K562 (cell line): Measurements from ENCODE around the gene NAGLU. TPM values are rescaled to one million over a fixed set of nuclear protein-coding genes. Genes with fewer than 3 reads are reported as not detected.
"Not testable (repeated sequence)": the region's sequence is repeated elsewhere in the genome, so short reads cannot be mapped to it uniquely, and the experiment has no call there.

Experiments used
- ATAC-seq: fragments of 200-7000 bp; cut with Tn5 transposase; 3 replicates; pipeline ENCODE4 v1.9.1; 2020; ENCODE audit warnings: moderate library complexity
- BruUV-seq: library from RNA; stranded (reverse); fragments of 400-500 nt; replicated peaks from 2 replicates; lab custom pipeline; 2021; lab: Mats Ljungman, UMichigan
- CTCF ChIA-PET: fragments of 300-600 bp; formaldehyde crosslinking; extraction: SDS; loops from one replicate; lab custom pipeline; 2021; ENCODE audit warnings: low intra/inter-chr PET ratio; lab: Yijun Ruan, JAX
- POLR2A ChIA-PET: fragments of 300-600, 350-650 bp; sonication (Branson Sonifier 250); formaldehyde crosslinking; extraction: SDS; loops from one replicate; lab custom pipeline; 2021; ENCODE audit warnings: antibody characterized with exemption, inconsistent platforms; lab: Yijun Ruan, JAX
- DNase-seq, 4 experiments: peaks; one replicate each; pipeline versions ENCODE4 v3.0.0 to v3.0.0-alpha.2; 2011 to 2018; ENCODE audit warnings: low spot score in 3 of 4, mixed read lengths in 3 of 4; ENCODE audit errors: extremely low read depth in 1 of 4
- FAIRE-seq: peaks from 2 replicates; lab custom pipeline; 2011; peaks lifted over from hg19 to GRCh38; lab: Jason Lieb, UNC
- H2AFZ ChIP-seq: 2 replicates; pipeline ENCODE4 v1.6.0; 2011; ENCODE audit warnings: low read depth, low read length, control low read depth, inconsistent platforms
- H3K27ac ChIP-seq: fragments of 200-600 bp; 3 replicates; pipeline ENCODE4 v1.8.0; 2011; ENCODE audit warnings: low read depth, mild to moderate bottlenecking, control low read depth, inconsistent platforms, low read length, moderate library complexity, mixed read lengths; ENCODE audit errors: extremely low read depth
- H3K27me3 ChIP-seq, 2 experiments: fragments of 300-600 bp in 1 of 2; 2 replicates in 1 of 2; 3 replicates in 1 of 2; pipeline versions ENCODE4 v1.6.0 to v1.8.0; 2011; ENCODE audit warnings: inconsistent platforms in 2 of 2, low read length in 2 of 2, mild to moderate bottlenecking in 1 of 2, mixed read lengths in 1 of 2, moderate library complexity in 1 of 2; ENCODE audit not compliant: control insufficient read depth in 2 of 2, insufficient read depth in 2 of 2
- H3K36me3 ChIP-seq: fragments of 300-600 bp; 3 replicates; pipeline ENCODE4 v1.8.0; 2011; ENCODE audit warnings: mild to moderate bottlenecking, low read length, inconsistent platforms; ENCODE audit not compliant: control insufficient read depth, insufficient read depth
- H3K4me1 ChIP-seq, 2 experiments: fragments of 200-600 bp in 1 of 2; replicated peaks in 1 of 2; 2 replicates in 1 of 2; 3 replicates in 1 of 2; pipeline versions ENCODE4 v1.5.1 to v1.8.0; 2011; ENCODE audit warnings: inconsistent platforms in 2 of 2, low read length in 2 of 2, mild to moderate bottlenecking in 1 of 2, mixed read lengths in 1 of 2, moderate library complexity in 1 of 2; ENCODE audit not compliant: control insufficient read depth in 2 of 2, insufficient read depth in 2 of 2
- H3K4me2 ChIP-seq: 2 replicates; pipeline ENCODE4 v1.6.1; 2011; ENCODE audit warnings: low read length, control low read depth, inconsistent platforms, mixed read lengths; ENCODE audit not compliant: insufficient read depth
- H3K4me3 ChIP-seq: fragments of 200-600 bp; sonication (generic), shearing (Covaris generic); 2 replicates; pipeline ENCODE4 v1.5.1; 2016; ENCODE audit warnings: control low read depth, inconsistent platforms
- H3K79me2 ChIP-seq: fragments of 200-600 bp; 3 replicates; pipeline ENCODE4 v1.8.0; 2011; ENCODE audit warnings: low read length, inconsistent platforms; ENCODE audit not compliant: control insufficient read depth, insufficient read depth
- H3K9ac ChIP-seq, 2 experiments: 2 replicates each; pipeline versions ENCODE4 v1.6.0 to v1.6.1; 2011; ENCODE audit warnings: low read depth in 2 of 2, low read length in 2 of 2, control low read depth in 1 of 2, inconsistent platforms in 1 of 2, mild to moderate bottlenecking in 1 of 2, mixed read lengths in 1 of 2; ENCODE audit not compliant: insufficient read depth in 1 of 2
- H3K9me1 ChIP-seq: one replicate; pipeline ENCODE4 v1.6.0; 2011; ENCODE audit warnings: inconsistent platforms, mild to moderate bottlenecking, low read length, moderate library complexity; ENCODE audit not compliant: control insufficient read depth, insufficient read depth
- H3K9me3 ChIP-seq: replicated peaks from 2 replicates; pipeline ENCODE4 v1.5.1; 2011; ENCODE audit warnings: low read depth, low read length, inconsistent platforms; ENCODE audit not compliant: control insufficient read depth, insufficient read depth
- H4K20me1 ChIP-seq: replicated peaks from 2 replicates; pipeline ENCODE4 v1.6.1; 2011; ENCODE audit warnings: low read length, inconsistent platforms, mixed read lengths; ENCODE audit not compliant: control insufficient read depth, insufficient read depth
- CREBBP ChIP-seq: IDR thresholded peaks from one replicate; pipeline ENCODE4 v1.6.1; 2012; ENCODE audit warnings: low read depth, mild to moderate bottlenecking, control low read depth, inconsistent platforms, low read length
- POLR2B ChIP-seq: fragments of 450-650 bp; IDR thresholded peaks from 2 replicates; pipeline ENCODE4 v1.6.1; 2018; ENCODE audit warnings: low read depth; ENCODE audit not compliant: partially characterized antibody
- WGBS: fragments of 100-300 bp; shearing (Covaris generic); methylation state at CpG from one replicate; pipeline ENCODE4 v1.1.6; 2016; ENCODE audit warnings: low coverage, mixed read lengths; ENCODE audit not compliant: insufficient coverage; ENCODE audit errors: missing lambda C conversion rate; 5-methylcytosine and 5-hydroxymethylcytosine counted together
- in situ Hi-C: fragments of 300-500 bp; cut with MboI; formaldehyde crosslinking; loops from 4 replicates; pipeline ENCODE4 v1.15.0; 2018; ENCODE audit warnings: inconsistent platforms, mixed read lengths
- intact Hi-C: fragments of 100-400 bp; cut with micrococcal nuclease; formaldehyde crosslinking; loops from 2 replicates; pipeline ENCODE4 v1.14.2; 2022
- polyA plus RNA-seq, 8 experiments: library from polyadenylated mRNA; depleted of rRNA in 4 of 8; stranded (reverse) in 5 of 8; unstranded in 3 of 8; fragments of >200 nt; fragmentation: Nextera tagmentation in 2 of 8; fragmentation: Illumina TruSeq in 1 of 8; extraction: Ambion mirVana in 2 of 8; extraction: Trizol in 1 of 8; gene quantifications; 2 replicates each; pipeline versions ENCODE4 v1.2.1 to v1.2.3, GENCODE V29; 2011 to 2014; ENCODE audit warnings: inconsistent platforms in 1 of 8, missing spikeins in 1 of 8
- total RNA-seq, 7 experiments: library from RNA; depleted of rRNA in 6 of 7; stranded (reverse); fragments of >200 nt in 6 of 7; fragmentation: Illumina TruSeq in 2 of 7; extraction: Trizol in 2 of 7; gene quantifications; 2 replicates each; pipeline versions ENCODE4 v1.2.1 to v1.2.3, GENCODE V29; 2011 to 2021; ENCODE audit warnings: low replicate concordance in 1 of 7

NAGLU gene
- total and polyA plus RNA-seq, 9 of the 15 experiments (the other 6 are each of a cell fraction or from before 2014, with no cell fraction given), result 0.04 to 21.5 (median 8.5) TPM

- Histone ChIP-seq H2AFZ (no peak overlapping the region), H3K9me1 (no peaks in the 10 kb centered on the region), H3K4me3 (no peak overlapping the region), H3K9ac (peak overlapping the region in 1 of 2 experiments; percentile 52; a peak in 1 of 4 replicates), H3K27ac (peak overlapping the region; percentile 4; the same call in 1 of the 3 replicates), H4K20me1 (no peaks in the 10 kb centered on the region), H3K79me2 (no peaks in the 10 kb centered on the region), H3K4me2 (no peak overlapping the region), H3K4me1 (peaks cover 8 to 35% of the 10 kb centered on the region in 2 experiments; a peak in 4 of 5 replicates), H3K36me3 (peaks cover 24% of the 10 kb centered on the region; the same call in 2 of the 3 replicates), H3K9me3 (no peaks in the 10 kb centered on the region), H3K27me3 (no peaks in the 10 kb centered on the region)
- intact Hi-C loops (no loop called here), in situ Hi-C loops (no loop called here)
- ChIA-PET POLR2A (interaction anchor here (0.6 to 2.4 kb wide), 3 partner anchors 9 to 73 kb away, joined by 3 to 10 read pairs (median 3); partner anchors contain the start of gene NAGLU), CTCF (no interaction called here)
- no peak for ATAC-seq
- TF ChIP-seq POLR2B, result peak; percentile 20
- TF ChIP-seq CREBBP, result no peak
- BruUV-seq, result no TSS peak
- DNase-seq, result no peak
- WGBS, result 73% methylated on average over 8 of the region's 8 CpGs
- no peak for FAIRE-seq
Observed at GRCh38 chr17:42544874-42545283, 8.8 kb downstream of the NAGLU start.

- Histone ChIP-seq H3K4me1 (peaks cover 7 to 33% of the 10 kb centered on the region in 2 experiments; a peak in 4 of 5 replicates), H3K36me3 (peaks cover 22% of the 10 kb centered on the region; the same call in 2 of the 3 replicates)
- ATAC-seq (peak; percentile 19; the same call in 2 of the 3 replicates), FAIRE-seq (peak; percentile 80)
- H3K4me3 ChIP-seq, H3K9ac ChIP-seq, H4K20me1 ChIP-seq, H3K27me3 ChIP-seq, H3K27ac ChIP-seq, DNase-seq, H2AFZ ChIP-seq, CTCF ChIA-PET, H3K9me1 ChIP-seq, intact Hi-C loops, H3K79me2 ChIP-seq, H3K4me2 ChIP-seq, BruUV-seq, in situ Hi-C loops, H3K9me3 ChIP-seq: not testable (repeated sequence)
- WGBS, result 71% methylated on average over 7 of the region's 9 CpGs
- POLR2A ChIA-PET, result interaction anchor here (2.4 kb wide), 1 partner anchor 10 kb away, joined by 10 read pairs; the partner anchor contains the start of gene NAGLU
Observed at GRCh38 chr17:42545755-42546505, 9.9 kb downstream of the NAGLU start.
